GM12801 (cell line): ENCODE results near the gene USP24.

Experiments used
- CTCF ChIP-seq: IDR thresholded peaks from one replicate; pipeline ENCODE4 v1.5.1; 2011; ENCODE audit warnings: control low read depth; ENCODE audit not compliant: insufficient read length; ENCODE audit errors: extremely low read depth

Gene USP24

GRCh38 chr1:55213151-55213884 is 1.8 kb downstream of the USP24 start:
- TF ChIP-seq CTCF: no peak

GRCh38 chr1:55212349-55213150 is 2.6 kb downstream of the USP24 start:
- no peak for TF ChIP-seq CTCF

- no peak for TF ChIP-seq CTCF
These were observed 3.3 kb downstream of the USP24 start for GRCh38 chr1:55211863-55212262.

- TF ChIP-seq CTCF: no peak
These were observed 4.0 kb downstream of the USP24 start for GRCh38 chr1:55210990-55211801.

- TF ChIP-seq CTCF: no peak
These were observed 5.9 kb downstream of the USP24 start for GRCh38 chr1:55209247-55209646.

- TF ChIP-seq CTCF: no peak
These were observed 9.0 kb downstream of the USP24 start for GRCh38 chr1:55206210-55206609.

GRCh38 chr1:55204997-55205396 is 10.2 kb downstream of the USP24 start:
- no peak for TF ChIP-seq CTCF
